Chondrocyte (in vitro differentiated cells): ENCODE results near the gene GIPC2. TPM values are rescaled to one million over a fixed set of nuclear protein-coding genes. Genes with fewer than 3 reads are reported as not detected.
"Not testable (repeated sequence)": the region's sequence is repeated elsewhere in the genome, so short reads cannot be mapped to it uniquely, and the experiment has no call there.

Source experiments
- DNase-seq: peaks from one replicate; pipeline ENCODE4 v3.0.0; 2021; ENCODE audit warnings: mixed read lengths, low spot score
- H3K27ac Mint-ChIP-seq: one replicate; pipeline ENCODE4 v1.8.0; 2021; ENCODE audit warnings: mild to moderate bottlenecking, moderate library complexity, mixed read lengths; ENCODE audit not compliant: unreplicated experiment
- H3K27me3 Mint-ChIP-seq: 2 replicates; pipeline ENCODE4 v1.8.0; 2021; ENCODE audit warnings: low read depth, mixed read lengths
- H3K36me3 Mint-ChIP-seq: 2 replicates; pipeline ENCODE4 v1.8.0; 2021; ENCODE audit warnings: low read depth, mixed read lengths
- H3K4me1 Mint-ChIP-seq: 2 replicates; pipeline ENCODE4 v1.8.0; 2021; ENCODE audit warnings: low read depth, mild to moderate bottlenecking, mixed read lengths
- H3K4me3 Mint-ChIP-seq: one replicate; pipeline ENCODE4 v1.8.0; 2021; ENCODE audit warnings: mild to moderate bottlenecking, moderate library complexity, mixed read lengths; ENCODE audit not compliant: unreplicated experiment
- H3K9me3 Mint-ChIP-seq: 2 replicates; pipeline ENCODE4 v1.8.0; 2021; ENCODE audit warnings: low read depth, mixed read lengths
- CTCF ChIP-seq: fragments of 200-600 bp; sonication (generic); IDR thresholded peaks from 2 replicates; pipeline ENCODE4 v1.5.0; 2021; ENCODE audit warnings: antibody characterized with exemption, mild to moderate bottlenecking, moderate library complexity
- total RNA-seq: library from RNA; stranded (reverse); gene quantifications from 3 replicates; pipeline ENCODE4 v1.2.1, GENCODE V29; 2021

Gene GIPC2
- total RNA-seq, 1 donor from 2014 or later = 0.15 TPM

GRCh38 chr1:78055565-78056132 is 9.9 kb downstream of the GIPC2 start:
- no peak for DNase-seq
- H3K27ac Mint-ChIP-seq = no peak overlapping the region
- no peaks in the 10 kb centered on the region for H3K36me3 Mint-ChIP-seq
- no peak for TF ChIP-seq CTCF
- no peak overlapping the region for H3K4me3 Mint-ChIP-seq
- no peaks in the 10 kb centered on the region for H3K9me3 Mint-ChIP-seq
- no peaks in the 10 kb centered on the region for H3K27me3 Mint-ChIP-seq
- peaks cover 29% of the 10 kb centered on the region for H3K4me1 Mint-ChIP-seq

GRCh38 chr1:78058670-78059069 is 12.9 kb downstream of the GIPC2 start:
- peaks cover 46% of the 10 kb centered on the region for H3K4me1 Mint-ChIP-seq
- no peak for DNase-seq
- no peaks in the 10 kb centered on the region for H3K36me3 Mint-ChIP-seq
- H3K27me3 Mint-ChIP-seq = no peaks in the 10 kb centered on the region
- peak overlapping the region; percentile 78 for H3K27ac Mint-ChIP-seq
- no peak overlapping the region for H3K4me3 Mint-ChIP-seq
- no peaks in the 10 kb centered on the region for H3K9me3 Mint-ChIP-seq
- TF ChIP-seq CTCF = no peak

- no peak for TF ChIP-seq CTCF
- H3K27ac Mint-ChIP-seq = peak overlapping the region; percentile 91
- no peak for DNase-seq
- no peak overlapping the region for H3K4me3 Mint-ChIP-seq
- peaks cover 32% of the 10 kb centered on the region for H3K4me1 Mint-ChIP-seq
- peaks cover 1% of the 10 kb centered on the region for H3K36me3 Mint-ChIP-seq
- H3K9me3 Mint-ChIP-seq = peaks cover 2% of the 10 kb centered on the region
- no peaks in the 10 kb centered on the region for H3K27me3 Mint-ChIP-seq
Observed at GRCh38 chr1:78060857-78061563, 15.2 kb downstream of the GIPC2 start.

GRCh38 chr1:78061825-78062523 is 16.2 kb downstream of the GIPC2 start:
- peaks cover 1% of the 10 kb centered on the region for H3K36me3 Mint-ChIP-seq
- peak overlapping the region; percentile 91 for H3K27ac Mint-ChIP-seq
- H3K4me1 Mint-ChIP-seq = peaks cover 32% of the 10 kb centered on the region
- peaks cover 3% of the 10 kb centered on the region for H3K9me3 Mint-ChIP-seq
- no peak for TF ChIP-seq CTCF
- no peak for DNase-seq
- no peaks in the 10 kb centered on the region for H3K27me3 Mint-ChIP-seq
- no peak overlapping the region for H3K4me3 Mint-ChIP-seq

GRCh38 chr1:78064886-78065285 is 19.1 kb downstream of the GIPC2 start:
- not testable (repeated sequence) for H3K27me3 Mint-ChIP-seq, DNase-seq, H3K36me3 Mint-ChIP-seq, H3K4me3 Mint-ChIP-seq, H3K27ac Mint-ChIP-seq, H3K9me3 Mint-ChIP-seq
- H3K4me1 Mint-ChIP-seq = peaks cover 20% of the 10 kb centered on the region
